HG02973 (cell line): ENCODE measurements around the gene IDH3G.

Source experiments
- ATAC-seq: cut with Tn5 transposase; IDR thresholded peaks from one replicate; pipeline ENCODE4 v1.9.1; 2021; ENCODE audit warnings: moderate library complexity; ENCODE audit not compliant: unreplicated experiment

Gene IDH3G

DNA sequence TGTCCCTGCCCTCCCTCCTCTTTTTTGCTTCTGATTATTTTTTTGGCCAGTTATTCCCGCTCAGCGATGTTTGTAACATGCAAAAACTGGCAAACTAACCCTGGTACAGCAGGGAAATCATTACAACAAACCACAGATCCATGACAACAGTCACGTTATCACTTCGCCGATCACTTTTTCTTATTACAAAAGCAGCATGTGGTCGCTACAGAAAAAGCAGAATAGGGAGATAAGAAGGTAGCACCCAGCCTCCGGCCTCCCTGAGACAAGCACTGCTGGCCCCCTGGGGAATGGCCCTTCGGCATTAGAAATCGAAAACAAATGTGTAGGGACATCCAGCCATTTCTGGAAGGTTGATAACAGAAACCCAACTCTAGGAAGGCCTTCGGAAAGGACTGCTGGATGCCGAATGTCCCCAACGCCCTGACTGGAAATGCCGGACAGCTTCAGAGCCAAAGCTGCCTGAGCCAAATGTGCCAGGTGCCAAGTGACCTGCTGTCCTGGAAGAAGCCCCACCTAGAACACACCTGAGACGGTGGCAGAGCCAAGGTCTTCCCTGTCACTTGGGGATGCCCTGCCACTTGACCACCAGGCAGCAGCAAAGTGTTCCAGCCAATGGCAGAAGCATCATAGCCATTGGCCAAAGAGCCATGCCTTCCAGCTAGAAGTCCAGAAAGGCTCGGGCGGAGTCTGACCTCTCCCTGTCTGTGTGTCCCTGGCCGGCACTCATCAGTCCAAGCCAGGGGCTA, 2.9 kb downstream of the IDH3G start:
- no peak for ATAC-seq

DNA sequence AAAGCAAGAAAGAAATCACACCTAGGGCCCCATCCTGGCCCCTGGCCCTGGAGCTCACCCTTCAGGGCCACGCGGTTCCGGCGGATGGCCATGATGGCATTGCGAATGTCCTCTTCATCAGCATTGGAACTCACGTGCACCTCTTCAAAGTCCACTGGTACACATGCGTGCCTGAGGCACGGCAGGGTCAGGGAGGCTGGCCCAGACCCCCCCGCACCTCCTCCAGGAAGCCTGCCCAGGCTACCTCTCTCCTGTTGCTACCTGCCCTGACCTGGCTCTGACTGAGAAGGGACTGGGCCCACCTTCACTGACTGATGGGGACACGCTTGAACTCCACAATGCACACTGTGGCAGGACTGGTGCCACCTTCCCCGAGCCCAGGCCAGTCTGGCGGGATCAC, 4.5 kb downstream of the IDH3G start:
- ATAC-seq, result no peak

DNA sequence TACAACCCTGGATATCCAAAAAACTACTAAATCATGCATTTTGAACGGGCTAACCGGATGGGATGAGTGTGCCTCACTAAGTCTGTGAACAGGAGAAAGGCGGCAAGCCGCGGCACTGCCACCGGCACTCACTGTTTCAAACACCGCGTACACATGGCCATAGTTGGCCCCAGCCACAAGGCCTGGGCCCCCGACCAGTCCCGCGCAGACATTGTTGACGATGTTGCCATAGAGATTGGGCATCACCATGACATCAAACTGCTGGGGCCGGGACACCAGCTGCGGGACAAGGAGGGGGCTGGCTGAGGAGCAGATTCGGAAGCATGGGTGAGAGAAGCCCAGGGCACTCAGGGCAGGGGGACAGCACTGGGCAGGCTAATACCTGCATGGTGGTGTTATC, 7.5 kb downstream of the IDH3G start:
- no peak for ATAC-seq

DNA sequence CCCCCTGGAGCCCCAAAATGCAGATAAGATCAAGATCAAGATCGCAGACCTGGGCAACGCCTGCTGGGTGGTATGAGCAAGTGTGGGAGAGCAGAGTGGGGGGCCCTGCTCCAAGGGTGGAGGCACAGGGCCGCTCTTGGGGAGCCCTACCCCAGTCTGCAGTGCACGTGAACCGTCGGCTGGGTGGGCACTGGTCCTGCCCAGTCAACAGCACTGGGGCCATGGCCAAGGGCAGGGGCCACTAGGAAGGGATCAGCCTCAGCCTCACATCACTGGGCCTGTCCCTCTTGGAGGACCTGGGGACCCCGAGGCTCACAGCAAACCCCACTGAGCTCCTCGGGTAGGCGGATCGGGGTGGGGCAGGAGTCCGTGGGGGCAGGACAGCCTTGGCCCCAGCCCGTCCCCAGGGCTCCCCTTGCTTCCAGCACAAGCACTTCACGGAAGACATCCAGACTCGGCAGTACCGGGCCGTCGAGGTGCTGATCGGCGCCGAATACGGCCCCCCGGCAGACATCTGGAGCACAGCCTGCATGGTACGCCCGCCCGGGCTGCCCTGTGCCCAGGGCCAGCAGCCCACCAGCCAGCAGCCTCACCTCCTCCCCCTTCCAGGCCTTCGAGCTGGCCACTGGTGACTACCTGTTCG, 9.7 kb downstream of the IDH3G start:
- ATAC-seq, result no peak

DNA sequence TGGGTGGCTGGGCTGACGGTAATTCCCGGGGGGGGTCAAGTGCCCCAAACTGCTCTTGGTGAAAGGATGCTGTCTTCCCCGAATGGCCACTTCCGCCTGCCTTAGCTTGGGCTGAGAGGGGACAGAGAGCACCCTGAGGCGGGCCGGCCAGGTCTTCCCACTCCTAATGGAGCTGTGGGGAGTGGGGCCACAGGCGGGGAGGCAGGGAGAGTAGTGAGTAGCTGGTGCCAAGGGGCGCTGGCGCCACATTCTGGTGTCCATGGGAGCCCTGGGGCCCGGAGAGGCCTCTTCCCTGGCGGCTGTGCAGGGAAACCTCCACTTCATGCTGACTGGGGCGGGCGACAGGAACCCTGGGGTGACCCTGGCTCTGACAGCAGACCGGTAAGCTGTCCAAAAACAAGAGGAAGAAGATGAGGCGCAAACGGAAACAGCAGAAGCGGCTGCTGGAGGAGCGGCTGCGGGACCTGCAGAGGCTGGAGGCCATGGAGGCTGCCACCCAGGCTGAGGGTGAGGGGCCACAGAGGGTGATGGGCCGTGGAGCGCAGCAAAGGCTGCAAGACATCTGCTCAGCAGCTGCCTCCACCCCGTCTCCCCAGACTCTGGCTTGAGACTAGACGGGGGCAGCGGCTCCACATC, 10.7 kb downstream of the IDH3G start:
- ATAC-seq, result no peak

DNA sequence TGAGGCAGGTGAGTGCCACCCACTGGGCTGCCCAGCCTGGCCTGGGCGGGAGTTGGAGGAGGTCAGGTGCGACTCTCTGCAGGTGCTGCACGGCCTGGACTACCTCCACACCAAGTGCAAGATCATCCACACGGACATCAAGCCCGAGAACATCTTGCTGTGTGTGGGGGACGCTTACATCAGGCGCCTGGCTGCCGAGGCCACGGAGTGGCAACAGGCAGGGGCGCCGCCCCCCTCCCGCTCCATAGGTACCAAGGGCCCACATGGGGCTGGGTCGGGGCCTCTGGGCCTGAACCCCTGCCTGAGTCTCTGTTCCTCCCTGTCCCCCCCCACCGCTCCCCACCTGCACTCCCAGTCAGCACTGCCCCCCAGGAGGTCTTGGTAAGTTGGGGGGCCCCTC, 11.3 kb downstream of the IDH3G start:
- ATAC-seq, result no peak

DNA sequence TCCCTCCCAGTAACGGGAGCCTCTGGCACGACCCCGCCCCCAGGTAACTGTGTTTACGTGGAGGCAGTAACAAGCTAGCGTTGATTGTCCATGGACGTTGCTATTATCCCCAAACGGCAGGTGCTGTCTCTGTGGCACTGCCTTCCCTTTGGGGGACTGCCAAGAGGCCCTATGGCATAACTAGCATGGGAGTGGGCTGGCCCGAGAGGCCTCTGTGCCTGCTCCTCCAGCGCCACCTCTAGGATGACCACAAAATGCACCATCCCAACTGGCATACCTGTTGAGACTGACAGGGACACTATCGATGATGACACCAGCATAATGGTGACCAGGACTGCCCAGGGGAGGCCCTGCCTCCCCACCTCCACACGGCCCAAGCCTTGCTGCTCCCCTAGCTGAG, 11.9 kb downstream of the IDH3G start:
- no peak for ATAC-seq

DNA sequence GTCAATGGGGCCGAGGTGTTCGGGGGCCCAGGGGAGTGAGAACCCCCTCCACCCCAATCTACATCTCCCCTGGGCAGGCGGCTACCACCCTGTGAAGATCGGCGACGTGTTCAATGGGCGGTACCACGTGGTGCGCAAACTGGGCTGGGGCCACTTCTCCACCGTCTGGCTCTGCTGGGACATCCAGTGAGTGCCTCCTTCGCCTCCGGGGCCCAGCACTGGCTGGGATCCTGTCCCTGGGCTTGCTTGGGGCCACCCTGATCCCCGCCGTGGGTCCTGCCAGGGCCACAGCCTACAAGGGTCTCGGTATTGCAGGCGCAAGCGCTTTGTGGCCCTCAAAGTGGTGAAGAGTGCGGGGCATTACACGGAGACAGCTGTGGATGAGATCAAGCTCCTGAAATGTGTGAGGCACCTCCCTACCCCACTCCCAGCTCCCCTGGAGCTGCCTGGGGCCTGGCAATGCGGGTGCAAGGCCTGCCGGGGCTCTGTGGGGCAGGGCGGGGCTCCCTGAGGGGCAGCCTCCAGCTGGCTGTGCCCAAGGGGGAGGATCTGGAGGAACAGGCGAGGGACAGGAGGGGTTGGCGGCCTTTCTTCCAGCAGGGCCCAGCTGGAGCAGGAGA, 12.6 kb downstream of the IDH3G start:
- ATAC-seq, result no peak

DNA sequence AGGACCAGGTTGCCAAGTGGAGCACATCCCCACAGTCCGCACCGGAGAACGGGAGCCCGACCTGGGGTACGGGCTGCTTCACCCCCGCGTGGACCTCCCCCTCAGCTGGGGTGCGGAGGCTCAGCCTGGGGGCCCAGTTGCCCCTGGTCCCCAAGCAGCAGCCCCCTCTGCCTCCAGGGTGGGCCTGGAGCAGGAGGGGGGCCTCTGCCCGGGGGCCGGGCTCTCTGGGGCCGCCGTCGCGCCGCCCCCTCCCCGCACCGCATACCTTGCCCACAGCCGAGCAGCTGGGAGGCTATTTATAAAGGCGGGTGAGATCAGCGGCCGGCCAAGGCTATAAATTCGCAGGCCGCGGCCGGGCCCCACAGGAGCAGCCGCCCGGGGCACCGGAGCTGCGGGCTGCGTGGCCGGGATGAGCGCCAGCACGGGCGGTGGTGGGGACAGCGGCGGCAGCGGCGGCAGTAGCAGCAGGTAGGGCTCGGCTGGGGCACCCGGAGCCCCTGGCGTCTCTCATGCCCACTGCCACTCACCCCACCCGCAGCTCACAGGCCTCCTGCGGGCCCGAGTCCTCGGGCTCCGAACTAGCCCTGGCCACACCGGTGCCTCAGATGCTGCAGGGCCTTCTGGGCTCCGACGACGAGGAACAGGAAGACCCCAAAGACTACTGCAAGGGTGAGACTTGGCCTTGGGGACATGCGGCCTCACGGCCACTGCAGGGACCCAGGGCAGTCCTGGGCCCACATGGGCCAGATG, 13.3 kb downstream of the IDH3G start, which contains the start of gene SRPK3:
TSS of gene SRPK3 (plus strand) at position 364 of the 750 bp plus-strand sequence. CDS start at position 410, 46 bp downstream.
- no peak for ATAC-seq

DNA sequence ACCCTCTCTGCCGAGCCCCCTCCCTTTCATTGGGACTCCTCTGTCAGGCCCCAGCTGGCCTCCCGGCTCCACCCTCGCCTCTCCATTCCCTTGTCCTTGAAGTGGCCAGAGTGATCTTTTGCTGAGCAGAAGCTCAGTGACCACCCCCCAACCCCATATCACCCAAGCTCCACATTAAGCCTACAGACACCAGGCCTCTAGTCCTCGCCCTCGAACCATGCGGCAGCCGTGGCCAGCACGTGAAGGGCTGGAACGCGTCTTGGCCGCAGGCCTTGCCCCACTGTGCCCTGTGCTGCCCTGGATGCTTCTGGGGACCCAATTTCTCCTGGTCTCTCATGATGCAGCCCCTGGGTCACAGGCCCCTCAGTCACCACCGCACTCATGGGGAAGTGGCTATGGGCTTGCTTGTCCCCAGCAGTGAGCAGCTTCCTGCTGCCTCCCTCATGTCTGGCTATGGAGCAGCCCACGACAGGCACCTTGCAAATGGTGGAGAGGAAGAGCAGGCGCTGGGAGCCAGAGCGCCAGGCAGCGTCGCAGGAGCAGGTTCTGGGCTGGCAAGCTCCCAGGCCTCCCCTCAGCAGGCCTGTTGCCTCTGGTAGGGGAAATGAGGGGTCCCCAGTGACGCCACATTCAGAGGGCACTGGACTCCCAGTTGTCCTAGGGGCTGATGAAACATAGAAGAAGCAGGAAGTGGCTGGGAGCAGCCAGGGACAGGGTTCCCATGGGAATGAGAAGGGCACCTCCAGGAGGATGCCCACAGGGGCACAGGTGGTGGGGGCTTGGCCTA, 14.1 kb downstream of the IDH3G start:
- ATAC-seq, result no peak

DNA sequence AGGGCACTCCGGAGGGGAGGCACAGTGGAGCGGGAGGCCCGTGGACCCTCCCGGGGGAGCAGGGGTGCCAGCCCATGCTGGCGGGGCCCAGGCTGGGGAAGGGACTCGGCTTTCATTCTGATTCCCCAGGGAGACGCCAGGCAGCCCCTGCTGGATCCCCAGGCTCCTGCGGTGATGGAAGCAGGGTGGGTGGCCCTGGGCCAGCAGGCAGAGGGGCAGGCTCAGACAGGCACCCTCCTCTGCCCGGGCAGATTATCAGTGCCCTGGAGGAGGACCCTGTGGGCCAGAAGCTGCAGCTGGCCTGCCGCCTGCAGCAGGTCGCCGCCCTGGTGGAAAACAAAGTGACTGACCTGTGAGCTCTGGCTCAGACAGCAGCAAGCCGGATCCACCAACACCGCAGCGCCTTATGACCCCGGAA, 15.5 kb downstream of the IDH3G start:
- no peak for ATAC-seq

DNA sequence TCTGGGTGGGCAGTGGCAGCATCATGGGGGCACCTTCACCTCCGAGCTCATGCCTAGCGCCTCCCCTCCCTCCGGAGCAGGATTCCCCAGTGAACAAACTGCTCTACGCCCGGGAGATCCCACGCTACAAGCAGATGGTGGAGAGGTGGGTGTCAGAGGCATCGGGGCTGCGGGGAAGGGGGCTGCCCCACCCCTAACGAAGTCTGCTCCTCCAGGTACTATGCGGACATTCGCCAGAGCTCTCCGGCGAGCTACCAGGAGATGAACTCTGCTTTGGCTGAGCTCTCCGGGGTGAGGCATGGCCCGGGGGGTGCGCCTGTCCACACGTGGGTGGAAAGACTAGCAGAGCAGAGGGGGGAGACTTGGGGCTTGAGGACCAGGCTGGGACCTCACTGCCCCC, 16.0 kb downstream of the IDH3G start:
- ATAC-seq, result no peak

DNA sequence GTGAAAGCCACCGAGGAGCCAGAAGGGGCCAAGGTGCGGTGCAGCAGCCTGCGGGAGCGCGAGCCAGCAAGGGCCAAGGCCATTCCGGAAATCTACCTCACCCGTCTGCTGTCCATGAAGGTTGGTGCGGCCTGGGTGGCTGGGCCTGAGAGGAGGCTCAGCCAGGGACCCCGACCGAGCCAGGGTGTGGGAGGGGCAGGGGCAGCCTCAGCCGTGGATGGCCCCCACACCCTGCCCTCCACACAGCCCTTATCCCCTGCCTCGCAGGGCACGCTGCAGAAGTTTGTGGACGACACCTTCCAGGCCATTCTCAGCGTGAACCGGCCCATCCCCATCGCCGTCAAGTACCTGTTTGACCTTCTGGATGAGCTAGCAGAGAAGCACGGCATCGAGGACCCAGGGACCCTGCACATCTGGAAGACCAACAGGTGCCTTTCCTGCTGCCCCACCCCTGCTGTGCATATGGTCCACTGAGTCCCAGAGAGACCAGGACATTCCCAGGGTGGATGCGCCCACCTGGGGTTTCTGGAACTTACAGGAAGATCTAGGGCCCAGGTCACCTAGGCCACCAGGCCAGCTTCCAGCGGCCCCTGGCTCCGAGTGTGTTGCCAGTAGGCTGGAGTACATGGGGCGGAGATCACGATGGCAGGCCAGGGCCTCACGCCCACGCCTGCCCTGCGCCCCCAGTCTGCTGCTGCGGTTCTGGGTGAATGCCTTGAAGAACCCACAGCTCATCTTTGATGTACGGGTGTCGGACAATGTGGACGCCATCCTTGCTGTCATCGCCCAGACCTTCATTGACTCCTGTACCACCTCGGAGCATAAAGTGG, 16.7 kb downstream of the IDH3G start:
- no peak for ATAC-seq

DNA sequence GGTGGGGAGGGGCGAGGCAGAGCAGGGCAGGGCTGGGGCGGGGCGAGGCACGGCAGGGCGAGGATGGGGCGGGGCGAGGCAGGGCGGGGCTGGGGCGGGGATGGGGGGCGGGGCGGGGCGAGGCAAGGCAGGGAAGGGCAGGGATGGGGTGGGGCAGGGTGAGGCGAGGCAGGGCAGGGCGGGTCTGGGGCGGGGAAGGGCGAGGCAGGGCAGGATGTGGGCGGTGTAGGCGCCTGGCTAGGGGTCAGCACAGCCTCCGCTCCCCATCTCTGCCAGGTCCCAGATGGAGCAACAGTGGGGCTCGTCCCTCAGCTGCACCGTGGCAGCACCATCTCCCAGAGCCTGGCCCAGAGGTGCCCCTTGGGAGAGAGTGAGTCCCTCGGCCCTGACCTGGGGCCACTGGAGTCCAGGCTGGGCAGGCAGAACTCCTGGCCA, 17.5 kb downstream of the IDH3G start:
- no peak for ATAC-seq

DNA sequence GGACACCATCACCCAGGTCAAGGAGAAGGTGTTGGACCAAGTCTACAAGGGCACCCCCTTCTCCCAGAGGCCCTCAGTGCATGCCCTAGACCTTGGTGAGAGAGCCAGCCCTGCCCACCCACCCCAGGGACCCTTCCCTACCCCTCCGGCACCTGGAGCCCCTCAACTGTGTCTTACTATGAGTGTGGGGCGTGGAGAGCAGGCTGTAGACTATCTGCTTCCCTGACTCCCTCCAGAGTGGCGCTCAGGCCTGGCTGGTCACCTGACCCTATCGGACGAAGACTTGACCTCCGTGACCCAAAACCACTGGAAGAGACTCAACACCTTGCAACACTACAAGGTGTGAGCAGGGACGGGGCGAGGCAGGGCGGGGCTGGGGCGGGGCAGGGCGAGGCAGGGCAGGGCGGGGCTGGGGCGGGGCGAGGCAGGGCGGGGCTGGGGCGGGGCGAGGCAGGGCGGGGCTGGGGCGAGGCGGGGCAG, 18.0 kb downstream of the IDH3G start:
- ATAC-seq, result no peak

DNA sequence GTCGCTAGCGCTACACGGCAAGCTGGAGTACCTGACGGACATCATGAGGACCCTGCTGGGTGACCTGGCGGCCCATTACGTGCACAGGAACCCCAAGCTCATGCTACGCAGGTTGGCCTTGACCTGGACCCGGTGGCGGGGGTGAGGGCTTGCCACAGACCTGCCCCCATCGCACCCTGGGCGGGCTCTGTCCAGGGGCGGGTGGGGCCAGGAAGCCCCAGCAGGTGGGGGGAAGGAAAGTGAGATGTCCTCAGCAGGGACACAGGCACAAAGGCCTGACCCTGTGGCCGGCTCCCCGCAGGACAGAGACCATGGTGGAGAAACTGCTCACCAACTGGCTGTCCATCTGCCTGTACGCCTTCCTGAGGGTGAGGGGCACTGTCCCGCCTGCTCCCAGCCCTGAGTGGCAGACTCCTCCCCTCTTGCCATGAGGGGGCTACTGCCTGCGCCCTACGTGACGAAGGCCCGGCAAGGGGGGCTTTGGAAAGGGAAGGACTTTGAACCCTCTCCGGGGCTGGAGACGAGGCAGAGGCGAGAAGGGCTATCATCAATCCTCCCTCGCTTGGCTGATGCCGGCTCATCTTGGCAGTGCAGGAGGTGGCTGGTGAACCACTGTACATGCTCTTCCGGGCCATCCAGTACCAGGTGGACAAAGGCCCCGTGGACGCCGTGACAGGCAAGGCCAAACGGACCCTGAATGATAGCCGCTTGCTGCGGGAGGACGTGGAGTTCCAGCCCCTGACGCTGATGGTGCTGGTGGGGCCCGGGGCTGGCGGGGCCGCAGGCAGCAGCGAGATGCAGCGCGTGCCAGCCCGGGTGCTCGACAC, 18.7 kb downstream of the IDH3G start:
- no peak for ATAC-seq

DNA sequence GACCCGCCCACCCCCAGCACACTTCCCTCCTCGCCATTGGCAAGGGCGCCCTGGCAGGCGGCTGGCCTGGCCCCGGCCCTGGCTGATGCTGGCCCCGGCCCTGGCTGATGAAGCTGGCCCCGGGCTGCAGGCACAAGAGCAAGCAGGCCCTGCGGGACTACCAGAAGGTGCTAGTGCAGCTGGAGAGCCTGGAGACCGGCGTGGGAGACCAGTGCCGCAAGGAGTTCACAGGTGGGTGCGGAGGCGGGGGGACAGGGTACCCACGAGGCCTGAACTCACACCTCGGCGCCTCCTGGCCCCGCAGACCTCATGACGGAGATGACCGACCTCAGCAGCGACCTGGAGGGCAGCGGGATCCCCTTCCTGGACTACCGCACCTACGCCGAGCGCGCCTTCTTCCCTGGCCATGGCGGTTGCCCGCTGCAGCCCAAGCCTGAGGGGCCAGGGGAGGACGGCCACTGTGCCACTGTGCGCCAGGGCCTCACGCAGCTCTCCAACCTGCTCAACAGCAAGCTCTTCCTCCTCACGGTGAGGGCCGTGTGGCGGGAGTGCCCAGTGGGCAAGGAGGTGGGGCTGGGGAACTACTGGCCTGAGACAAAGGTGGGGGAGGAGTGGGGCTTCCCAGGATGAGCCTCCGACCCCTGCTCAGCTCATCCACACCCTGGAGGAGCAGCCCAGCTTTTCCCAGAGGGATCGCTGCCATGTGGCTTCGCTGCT, 19.4 kb downstream of the IDH3G start:
- no peak for ATAC-seq
